HT-29 (cell line): Measurements from ENCODE around the gene FBXL7. TPM values are rescaled to one million over a fixed set of nuclear protein-coding genes. Genes with fewer than 3 reads are reported as not detected.

ENCODE experiments used
- DNase-seq: peaks from one replicate; pipeline ENCODE4 v3.0.0-alpha.2; 2015; ENCODE audit warnings: low spot score
- total RNA-seq: library from RNA; depleted of rRNA; stranded (reverse); fragments of >200 nt; shearing (Covaris generic); gene quantifications from 2 replicates; pipeline ENCODE4 v1.2.3, GENCODE V29; 2014

The FBXL7 gene
- total RNA-seq, 1 experiment from 2014 or later = not detected

DNA sequence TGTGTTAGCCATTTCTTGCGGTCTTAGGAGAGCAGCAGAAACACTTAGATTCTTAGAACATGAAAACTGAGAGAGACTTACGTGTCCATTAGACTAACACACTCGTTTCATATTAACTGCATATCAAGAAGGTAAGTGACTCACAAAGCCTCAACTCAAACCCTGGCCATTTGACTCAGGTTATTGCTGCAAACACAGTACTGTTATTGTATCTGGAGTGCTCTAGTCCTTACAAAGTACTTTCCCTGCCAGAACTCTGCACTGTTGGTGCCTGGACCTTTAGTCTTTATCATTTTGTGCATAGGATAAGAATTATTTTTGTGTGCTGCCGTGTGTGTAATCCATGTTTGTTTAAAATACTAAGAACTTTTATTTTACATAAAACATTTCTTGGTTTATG is 155.7 kb downstream of the FBXL7 start:
- DNase-seq = no peak

DNA sequence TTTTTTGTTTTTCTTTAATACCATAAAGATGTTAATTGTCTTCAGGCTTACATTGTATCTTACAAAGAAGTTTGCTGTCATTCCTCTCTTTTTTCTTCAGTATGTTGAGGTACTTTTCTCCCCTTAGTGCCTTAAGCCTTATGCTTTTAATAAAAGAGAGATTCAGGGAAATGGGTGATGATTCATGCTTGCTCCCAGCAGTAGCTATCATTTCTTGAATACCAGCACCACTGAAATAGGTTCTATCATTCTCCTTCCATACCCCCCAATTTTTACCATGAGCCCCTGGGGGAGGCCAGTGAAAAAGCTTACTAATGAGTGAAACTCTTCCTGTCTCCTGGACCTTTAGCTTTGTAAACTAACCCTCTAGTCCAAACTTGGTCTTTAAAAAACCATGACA is 165.0 kb downstream of the FBXL7 start:
- no peak for DNase-seq

DNA sequence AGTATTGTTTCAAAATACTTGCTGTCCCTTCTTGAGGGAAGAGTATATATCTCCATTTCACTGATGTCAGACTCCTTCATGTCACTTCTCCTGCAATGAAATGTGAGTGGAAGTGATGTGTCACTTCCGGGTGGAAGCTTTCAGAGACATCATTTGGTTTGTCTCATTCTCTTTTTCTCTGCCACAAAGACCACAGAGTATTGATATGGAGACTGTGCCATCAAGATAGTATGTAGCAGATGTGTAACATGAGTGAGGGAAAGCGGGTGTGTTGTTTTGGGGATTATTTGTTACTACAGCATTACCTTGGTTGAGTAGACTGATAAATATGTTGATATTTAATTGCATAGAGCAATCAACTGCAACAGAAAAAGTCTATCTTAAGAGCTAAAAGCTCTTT is 169.8 kb downstream of the FBXL7 start:
- DNase-seq = no peak

DNA sequence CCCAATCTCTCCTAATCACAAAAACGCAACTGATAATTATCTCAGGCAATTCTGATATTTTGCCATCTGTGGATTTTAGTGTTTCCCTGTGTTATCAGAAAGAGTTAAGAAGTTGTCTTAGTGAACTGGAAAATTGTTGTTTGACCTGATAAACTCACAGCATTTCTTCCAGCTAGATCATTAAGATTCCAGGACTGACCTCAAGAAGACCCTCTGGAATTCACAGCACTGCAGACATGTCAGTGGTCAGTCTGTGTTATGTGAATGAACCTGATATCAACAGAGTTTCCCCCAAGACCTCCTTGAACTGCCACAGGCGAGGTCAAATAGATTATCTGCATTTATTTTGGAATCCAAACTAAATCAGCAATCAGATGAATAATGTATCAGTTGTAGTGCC is 174.7 kb downstream of the FBXL7 start:
- DNase-seq = no peak

DNA sequence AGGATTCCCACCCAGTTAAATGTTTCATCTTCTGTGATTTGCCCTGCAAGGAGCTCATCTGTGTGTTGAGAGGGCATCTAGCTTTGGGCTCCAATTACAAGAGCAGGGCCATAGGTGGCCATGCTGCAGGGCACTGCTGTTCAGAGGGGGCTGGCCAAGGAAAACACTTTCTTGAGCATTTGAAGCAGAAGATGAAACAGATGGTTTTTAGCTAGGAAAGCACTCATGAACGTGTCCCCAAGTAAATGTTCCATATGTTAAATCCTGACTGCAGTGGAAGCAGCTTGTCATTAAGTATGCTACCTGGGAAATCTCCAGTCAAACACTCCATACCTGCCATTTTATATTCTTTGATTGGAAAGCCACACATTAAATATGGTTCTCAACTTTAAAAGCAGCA is 176.6 kb downstream of the FBXL7 start:
- no peak for DNase-seq

DNA sequence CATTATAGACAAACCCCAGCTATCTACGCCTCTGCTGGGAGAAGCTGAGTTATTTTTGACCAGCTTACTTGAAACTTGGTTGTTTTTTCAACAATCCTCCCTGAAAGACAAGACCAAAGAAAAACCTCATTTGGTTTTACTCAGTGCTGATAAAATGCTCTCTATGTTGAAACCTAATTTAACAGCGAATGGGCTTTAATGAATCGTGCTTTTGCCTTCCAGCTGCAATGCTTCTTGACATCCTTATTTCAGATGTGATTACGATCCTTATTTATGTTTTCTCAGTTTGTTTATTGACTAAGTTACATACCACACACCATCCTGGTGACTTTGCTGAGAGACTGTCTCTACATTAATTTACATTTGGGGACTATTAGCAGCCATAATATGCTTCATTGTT is 179.2 kb downstream of the FBXL7 start:
- DNase-seq = no peak

DNA sequence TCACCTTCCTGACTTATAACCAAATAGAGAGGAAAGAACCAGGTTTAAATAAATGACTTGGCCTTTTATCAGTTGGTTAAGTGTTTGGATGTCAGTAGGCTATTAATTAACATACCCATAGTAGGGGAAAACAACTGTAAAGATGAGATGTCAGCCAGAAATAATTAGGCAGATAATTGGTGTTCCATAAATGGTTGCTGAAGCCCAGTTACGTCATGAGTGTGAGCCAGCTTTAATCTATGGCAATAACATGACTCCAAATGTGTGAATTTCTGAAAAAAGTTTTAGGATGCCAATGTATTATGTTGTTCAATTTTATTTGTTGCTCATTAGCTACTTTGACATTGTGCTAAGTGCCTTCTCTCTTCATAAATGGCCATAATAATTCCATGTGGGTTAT is 180.5 kb downstream of the FBXL7 start:
- no peak for DNase-seq

DNA sequence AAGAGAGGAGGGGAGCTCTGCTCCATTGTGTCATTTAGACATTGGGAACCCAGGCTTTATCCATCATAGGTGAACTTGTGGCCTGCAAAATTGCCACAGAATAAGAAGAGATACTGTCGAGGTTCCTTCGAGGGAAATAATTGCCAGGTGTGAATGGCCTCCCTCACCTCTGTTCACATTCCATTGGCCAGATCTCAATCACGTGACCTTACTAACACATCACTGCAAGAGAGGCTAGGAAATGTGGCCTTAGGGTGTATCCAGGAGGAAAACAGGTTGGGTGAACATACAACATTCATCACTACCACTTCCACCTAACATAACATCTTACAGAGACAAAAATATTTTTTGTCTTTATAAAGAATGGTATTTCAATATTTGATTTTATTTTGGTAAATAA is 182.1 kb downstream of the FBXL7 start:
- DNase-seq = no peak

DNA sequence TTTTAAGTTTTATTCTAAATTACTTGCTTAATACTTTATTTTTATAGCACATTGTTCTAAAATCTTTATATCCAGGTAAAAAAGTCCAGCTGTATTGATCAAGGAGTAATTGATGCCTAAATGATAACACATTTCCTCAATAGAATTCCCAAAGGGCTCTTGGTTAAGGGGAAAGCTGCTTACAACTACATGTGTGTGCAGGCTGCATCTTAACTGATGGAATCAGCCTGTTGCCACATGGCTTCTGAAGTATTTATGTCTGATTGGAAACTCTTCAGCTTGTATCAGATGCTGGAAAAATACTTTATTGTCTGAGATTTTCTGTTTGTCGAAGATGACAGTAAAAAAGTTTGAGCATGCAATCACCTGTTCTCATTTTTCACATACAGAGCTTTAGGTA is 182.6 kb downstream of the FBXL7 start:
- DNase-seq = no peak

DNA sequence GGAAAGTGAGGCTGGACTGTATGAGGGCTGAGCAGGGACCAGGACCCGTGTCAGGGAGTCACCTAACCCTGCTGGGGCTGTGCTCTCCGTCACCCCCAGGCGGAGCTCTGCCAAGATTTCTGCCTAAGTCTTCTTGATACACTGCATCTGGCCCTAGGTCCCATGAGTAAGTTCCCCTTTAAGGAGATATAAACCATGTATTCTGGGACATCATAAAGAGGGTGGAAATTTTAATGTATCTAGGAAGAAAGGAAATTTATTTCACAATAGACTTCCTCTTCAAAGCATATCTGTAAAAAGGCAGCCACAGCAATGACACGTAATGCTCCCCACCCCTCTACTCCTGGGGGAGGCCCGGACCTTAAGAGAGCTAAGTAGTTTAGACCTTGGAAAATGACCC is 183.4 kb downstream of the FBXL7 start:
- DNase-seq = peak; percentile 61

DNA sequence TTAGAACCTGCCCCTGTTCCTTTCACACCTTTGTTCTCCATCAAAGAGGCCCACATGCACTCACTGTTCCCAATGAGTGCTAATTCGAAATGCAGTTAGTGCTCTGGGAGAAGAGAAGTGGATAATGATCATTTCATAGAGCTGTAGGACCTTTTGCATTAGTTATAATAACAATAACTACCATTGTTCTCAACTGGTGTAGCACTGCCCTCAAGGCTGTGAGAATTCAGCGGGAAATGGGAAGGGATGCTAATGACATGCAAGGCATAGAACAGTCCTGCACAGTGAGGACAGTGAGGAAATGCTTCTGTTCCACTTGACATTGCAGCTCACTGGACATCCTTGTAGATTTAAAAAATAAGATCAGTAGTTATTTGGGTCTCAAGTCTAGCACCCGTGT is 187.4 kb downstream of the FBXL7 start:
- DNase-seq = no peak

DNA sequence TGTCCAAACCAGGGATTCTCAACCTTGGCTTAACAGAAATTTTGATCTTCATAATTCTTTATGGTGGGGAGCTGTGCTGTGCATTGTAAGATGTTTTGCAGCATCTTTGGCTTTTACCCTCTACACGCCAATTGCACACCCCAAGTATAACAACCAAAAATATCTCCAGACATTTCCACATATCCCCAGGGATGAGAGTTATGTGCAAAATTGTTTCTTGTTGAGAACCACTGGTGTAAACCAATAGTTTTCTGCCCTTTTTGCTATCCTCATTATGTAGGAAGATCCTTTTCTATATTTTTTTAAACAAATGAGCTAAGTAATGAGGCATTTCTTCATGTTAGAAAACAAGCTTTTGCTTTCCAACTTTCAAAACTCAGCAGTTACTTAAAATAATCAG is 189.9 kb downstream of the FBXL7 start:
- no peak for DNase-seq

DNA sequence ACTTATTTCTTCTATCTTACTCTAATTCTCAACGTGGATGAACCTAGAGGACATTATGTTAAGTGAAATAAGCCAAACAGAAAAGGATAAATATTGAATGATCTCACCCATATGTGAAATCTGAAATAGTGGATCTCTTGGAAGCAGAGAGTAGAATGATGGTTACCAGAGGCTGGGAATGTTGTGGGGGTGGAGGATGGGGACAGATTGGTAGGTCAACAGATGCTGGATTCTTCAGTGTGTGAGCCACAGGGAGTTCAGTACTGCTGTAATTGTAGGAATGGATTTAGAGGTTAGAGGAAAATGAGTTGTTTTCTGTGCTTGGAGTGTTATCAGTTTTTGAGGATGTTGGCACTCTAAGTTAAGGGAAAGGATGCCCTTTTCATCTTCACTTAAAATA is 190.6 kb downstream of the FBXL7 start:
- DNase-seq = no peak

DNA sequence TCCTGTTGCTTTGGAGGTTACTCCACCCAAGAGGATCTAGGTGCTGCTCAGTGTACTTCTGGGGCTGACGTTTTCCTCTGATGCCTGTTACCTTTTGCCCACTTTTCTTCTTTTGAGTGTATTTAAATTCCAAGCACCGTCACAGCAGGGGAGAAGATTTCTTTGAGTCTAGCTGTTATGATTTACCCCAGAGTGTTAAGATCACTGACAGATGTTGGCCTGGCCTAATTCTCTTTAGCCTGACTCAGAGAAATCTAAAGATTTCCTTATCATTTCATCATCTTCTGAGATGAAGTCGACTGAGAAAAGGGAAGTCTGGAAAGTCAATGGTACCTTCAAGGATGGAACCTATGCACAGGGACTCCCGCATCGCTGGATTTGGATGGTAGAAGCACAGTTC is 191.5 kb downstream of the FBXL7 start:
- DNase-seq = no peak

DNA sequence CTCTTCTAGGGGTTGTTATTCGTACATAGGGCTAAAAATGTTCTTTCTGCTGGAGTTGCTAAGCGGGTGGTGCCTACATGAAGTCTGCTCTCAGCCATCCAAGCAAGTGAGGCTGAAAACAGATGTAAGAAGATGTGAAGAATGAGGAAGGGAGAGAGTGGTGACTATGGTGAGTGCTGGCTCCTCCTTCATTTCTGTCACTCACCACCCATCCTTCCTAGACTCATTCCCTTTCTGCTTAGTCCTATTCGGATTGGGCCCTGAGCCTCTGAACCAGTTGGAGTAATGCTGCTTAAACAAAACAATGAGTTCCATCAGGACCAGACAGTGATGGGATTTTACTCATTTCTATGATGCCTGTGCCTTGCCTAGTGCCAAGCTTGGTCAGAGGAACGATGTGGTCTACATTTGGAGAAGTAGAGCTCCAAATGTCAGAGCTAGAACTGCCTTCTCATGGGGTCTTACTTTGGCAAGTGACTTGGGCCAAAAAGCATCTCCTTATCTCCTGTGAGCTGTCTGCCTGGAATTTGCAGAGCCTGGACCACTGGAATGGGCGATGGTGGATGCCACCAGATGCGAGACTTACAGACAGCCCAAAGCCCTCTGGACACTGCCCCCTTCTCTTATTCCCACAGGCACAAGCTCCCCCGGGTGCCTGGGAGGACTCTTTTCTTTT is 192.9 kb downstream of the FBXL7 start:
- DNase-seq = no peak

DNA sequence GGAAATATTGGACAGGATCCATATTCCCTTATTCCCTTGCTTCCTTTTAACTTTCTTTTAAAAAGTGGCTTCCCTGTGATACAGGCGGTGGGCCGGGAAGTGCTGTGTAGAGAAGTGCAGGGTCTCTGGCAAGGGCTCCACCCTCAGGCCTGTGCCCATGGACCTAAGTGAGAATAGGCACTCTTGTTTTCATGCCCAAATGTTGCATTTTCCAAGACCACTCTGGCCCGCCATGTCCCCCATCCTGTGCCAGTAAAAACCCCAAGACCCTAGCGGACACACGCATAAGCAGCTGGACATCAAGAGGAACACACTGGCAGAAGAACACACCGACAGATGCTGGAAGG is 193.4 kb downstream of the FBXL7 start:
- no peak for DNase-seq

DNA sequence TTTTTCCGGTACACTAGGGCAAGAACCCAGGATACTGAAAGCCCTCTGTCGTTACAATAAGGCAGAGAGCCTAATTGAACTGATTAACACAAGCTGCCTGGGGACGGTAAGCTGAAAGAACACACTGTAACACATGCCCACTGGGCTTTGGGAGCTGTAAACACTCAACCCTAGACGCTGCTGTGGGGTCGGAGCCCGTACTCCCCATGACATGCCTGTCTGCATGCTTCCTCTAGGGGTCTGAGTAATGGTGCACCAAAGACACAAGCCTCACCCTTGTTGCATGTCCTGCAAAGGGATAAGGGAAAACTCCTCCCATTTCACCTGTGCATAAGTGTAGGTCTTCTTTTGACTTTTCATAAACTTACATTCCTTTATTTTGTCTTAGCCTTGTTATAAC is 194.0 kb downstream of the FBXL7 start:
- no peak for DNase-seq

DNA sequence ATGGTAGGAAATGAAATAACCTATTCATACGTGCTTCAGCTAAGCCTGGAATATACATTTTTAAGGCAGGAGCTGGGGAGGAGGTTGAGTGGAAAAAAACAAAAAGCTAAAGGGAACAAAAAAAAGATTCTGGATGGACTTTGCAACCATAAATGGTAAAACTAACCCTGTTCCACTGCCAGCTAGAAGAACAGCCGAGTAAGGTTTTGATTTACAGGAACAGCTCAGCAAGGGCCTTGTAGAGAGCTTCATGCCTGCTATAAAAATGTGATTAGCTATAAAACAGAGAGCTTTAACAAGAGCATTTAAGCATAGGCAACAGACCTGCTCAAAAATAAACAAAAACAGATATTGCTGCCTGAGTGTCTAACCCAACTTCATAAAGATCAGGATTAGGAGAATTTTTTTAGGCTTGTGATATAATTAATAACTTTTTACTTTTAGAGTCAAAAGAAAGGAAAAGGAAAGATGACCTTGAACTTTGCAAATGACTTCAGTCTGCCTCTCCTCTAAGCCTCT is 194.8 kb downstream of the FBXL7 start:
- DNase-seq = no peak

DNA sequence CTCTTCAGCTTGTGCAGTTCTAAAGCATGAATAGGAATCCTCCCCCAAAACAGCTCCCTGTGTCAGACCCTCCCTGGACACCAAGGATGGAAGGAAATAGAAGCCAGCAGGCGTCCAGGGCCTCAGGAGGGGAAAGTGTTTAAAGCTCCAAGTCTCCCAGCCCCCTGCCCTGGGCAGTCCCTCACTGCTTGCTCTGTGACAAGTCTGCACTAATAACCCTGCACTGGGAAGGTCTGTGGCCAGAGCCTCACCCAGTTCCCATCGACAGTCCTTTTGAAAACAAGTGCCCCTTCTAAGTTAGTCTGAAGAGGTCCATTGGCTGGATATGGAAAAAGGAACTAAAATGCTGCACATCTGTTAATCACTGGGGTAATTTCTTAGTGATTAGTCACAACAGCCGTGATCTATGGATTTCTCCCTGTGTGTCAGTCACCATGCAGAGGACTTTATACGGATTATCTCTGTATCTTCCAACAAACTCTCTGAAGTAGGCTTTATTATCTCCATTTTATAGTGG is 195.3 kb downstream of the FBXL7 start:
- no peak for DNase-seq

DNA sequence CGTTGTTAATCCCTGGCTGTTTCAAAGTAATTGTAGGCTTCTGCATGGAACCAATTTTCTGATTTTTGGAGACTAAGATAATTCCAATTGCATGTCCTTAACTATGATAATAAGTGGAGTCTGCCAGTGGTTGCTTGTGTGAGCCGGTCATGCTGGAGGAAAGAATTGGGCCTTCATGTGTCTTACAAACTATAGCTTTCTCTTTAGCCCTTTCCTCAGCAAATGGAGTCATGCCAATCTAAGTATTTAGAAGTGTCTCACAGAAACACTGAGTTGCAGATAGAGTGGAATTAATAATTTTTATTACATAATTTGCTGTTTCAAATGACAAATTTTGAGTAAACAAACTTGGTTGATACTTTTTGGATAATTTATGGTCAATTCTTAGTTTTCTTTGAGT is 200.4 kb downstream of the FBXL7 start:
- DNase-seq = no peak

DNA sequence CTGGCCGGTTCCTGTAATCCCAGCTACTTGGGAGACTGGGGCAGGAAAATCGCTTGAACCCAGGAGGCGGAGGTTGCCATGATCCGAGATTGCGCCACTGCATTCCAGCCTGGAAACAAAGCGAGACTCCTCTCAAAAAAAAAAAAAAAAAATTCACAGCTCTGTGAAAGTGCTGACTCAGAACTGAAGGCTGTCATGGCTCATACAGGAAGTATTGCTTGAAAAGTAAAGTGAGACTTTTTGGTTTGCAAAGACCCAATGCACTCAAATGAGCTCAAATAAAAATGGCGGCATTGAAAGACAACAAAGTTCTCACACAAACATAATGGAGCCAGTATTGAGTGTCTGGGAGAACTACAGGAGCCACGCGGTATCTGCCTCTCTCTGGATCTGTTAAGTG is 202.1 kb downstream of the FBXL7 start:
- DNase-seq = no peak

DNA sequence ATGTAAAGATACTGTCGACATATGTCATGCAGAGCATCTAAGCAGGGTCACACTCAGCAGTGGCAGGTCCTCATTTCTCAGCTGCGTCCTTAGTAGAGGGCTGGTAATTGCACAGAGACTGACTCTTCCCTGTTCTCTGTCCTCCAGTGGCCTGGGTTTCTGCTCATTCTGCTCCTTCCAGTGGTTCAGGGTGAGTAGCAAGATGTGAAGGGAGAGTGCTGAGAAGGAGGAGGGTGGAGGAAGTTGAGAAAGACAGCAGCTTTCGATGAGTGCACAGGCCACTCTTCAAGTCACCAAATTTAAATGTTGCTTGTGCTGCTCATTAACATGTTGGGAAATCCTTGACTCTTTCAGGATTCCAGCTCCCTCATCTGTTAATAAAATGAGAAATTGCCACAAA is 203.9 kb downstream of the FBXL7 start:
- DNase-seq = no peak

DNA sequence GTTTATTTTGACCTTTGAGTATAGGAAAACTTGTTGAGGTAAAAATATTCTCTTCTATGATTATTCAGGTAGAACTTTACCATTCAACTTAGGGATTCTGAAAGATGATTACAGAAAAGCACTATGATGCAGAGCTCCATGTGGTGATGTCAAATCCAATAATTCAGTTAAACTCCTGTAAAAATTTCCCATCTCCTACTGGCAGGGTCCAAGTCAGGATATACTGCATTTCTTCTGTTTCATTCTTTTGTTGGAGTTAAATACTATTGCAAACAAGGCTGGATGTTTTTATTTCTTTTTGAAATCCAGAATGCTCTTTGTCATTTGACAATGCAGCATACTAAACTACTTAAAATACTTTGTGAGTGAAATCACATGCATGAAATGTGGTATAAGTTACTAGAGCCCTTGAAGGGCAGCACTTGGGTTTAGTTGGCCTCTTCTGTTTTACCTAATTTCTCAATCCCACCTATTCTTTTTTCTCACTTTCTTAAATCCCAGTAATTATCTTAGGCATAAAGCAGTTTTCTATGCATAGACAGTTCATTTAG is 204.5 kb downstream of the FBXL7 start:
- DNase-seq = no peak

DNA sequence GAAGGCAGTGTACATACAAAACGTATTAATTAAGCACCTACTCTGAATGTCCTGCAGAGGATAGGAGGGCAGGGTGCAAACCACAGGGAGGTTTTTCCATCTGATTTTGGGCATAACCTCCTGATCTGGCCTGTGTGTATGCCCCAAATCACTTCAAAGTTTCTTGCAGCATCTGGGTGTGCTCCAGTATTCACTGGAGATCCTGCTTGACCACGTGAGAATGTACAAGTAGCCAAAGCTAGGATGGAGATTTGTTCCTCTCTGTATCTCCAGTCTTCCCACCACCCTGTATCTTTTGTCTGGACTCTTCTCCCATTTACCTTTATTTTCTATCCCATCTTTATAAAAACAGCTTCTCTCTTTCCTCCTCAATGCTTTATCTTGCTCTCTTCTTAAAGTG is 207.7 kb downstream of the FBXL7 start:
- DNase-seq = no peak
